ENCODE results near the gene LSAMP. TPM values are rescaled to one million over a fixed set of nuclear protein-coding genes. Genes with fewer than 3 reads are reported as not detected.

LSAMP gene
- total and polyA plus RNA-seq, 8 donors, result 17.3 to 28.0 (median 26.0) TPM

- no peak overlapping the region for H3K4me3 ChIP-seq
- ATAC-seq, result no peak
- H3K36me3 ChIP-seq, result no peaks in the 10 kb centered on the region
- no peaks in the 10 kb centered on the region for H3K27me3 ChIP-seq
- H3K9me3 ChIP-seq, result no peaks in the 10 kb centered on the region
- DNase-seq, result no peak
- intact Hi-C loops (cut with DNase I), result no loop called here
- TF ChIP-seq, protein P1, sequence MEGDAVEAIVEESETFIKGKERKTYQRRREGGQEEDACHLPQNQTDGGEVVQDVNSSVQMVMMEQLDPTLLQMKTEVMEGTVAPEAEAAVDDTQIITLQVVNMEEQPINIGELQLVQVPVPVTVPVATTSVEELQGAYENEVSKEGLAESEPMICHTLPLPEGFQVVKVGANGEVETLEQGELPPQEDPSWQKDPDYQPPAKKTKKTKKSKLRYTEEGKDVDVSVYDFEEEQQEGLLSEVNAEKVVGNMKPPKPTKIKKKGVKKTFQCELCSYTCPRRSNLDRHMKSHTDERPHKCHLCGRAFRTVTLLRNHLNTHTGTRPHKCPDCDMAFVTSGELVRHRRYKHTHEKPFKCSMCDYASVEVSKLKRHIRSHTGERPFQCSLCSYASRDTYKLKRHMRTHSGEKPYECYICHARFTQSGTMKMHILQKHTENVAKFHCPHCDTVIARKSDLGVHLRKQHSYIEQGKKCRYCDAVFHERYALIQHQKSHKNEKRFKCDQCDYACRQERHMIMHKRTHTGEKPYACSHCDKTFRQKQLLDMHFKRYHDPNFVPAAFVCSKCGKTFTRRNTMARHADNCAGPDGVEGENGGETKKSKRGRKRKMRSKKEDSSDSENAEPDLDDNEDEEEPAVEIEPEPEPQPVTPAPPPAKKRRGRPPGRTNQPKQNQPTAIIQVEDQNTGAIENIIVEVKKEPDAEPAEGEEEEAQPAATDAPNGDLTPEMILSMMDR (IDR thresholded peaks at IDR 0.05), result no peak
- no peaks in the 10 kb centered on the region for H3K4me1 ChIP-seq
- no peak overlapping the region for H3K27ac ChIP-seq
Observed at GRCh38 chr3:116433552-116433951, 11.7 kb downstream of the LSAMP start.

DNA sequence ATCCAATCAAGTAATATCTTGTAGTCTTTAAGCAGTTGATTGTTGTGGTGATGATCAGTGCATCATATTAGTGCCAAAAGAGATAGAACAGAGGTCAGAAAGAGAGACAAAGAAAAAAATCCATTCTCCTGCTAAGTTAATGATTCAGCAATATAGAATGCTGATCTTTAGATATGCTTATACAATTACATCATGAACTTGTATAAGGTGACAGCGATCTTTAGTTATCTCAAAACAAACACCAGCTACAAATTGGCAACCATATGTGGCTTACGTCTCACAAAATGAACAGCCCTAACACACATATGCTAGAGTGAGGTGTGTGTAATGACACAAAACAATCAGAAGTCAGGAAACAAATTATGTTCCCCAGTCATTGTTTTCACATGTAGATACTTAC, 12.5 kb downstream of the LSAMP start:
- no peaks in the 10 kb centered on the region for H3K36me3 ChIP-seq
- H3K4me1 ChIP-seq, result no peaks in the 10 kb centered on the region
- H3K4me3 ChIP-seq, result no peak overlapping the region
- intact Hi-C loops (cut with DNase I), result no loop called here
- DNase-seq, result no peak
- no peak for ATAC-seq
- no peak overlapping the region for H3K27ac ChIP-seq
- TF ChIP-seq, protein P1 (IDR thresholded peaks at IDR 0.05), result no peak
- no peaks in the 10 kb centered on the region for H3K27me3 ChIP-seq
- H3K9me3 ChIP-seq, result no peaks in the 10 kb centered on the region

GRCh38 chr3:116429479-116430269, 15.6 kb downstream of the LSAMP start:
- Histone ChIP-seq H3K9me3 (no peaks in the 10 kb centered on the region), H3K36me3 (no peaks in the 10 kb centered on the region), H3K4me1 (no peaks in the 10 kb centered on the region), H3K27ac (no peak overlapping the region), H3K4me3 (no peak overlapping the region), H3K27me3 (no peaks in the 10 kb centered on the region)
- intact Hi-C loops (cut with DNase I), result no loop called here
- DNase-seq (no peak), ATAC-seq (no peak)
- TF ChIP-seq, protein P1 (IDR thresholded peaks at IDR 0.05), result no peak

DNA sequence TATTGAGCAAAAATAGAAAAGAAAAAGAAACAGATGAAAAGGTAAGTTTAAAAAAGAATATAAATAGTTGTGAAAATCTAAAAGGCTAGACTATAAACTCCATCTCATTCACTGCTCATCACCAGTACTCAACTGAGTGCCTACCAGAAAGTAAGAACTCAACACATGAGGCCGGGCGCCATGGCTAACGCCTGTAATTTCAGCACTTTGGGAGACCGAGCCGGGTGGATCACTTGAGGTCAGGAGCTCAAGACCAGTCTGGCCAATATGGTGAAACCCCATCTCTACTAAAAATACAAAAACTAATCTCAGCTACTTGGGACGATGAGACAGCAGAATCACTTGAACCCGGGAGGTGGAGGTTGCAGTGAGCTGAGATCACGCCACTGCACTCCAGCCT, 19.3 kb downstream of the LSAMP start:
- DNase-seq (no peak), ATAC-seq (no peak)
- Histone ChIP-seq H3K36me3 (no peaks in the 10 kb centered on the region), H3K9me3 (no peaks in the 10 kb centered on the region), H3K4me1 (no peaks in the 10 kb centered on the region), H3K27ac (no peak overlapping the region), H3K4me3 (no peak overlapping the region), H3K27me3 (no peaks in the 10 kb centered on the region)
- intact Hi-C loops (cut with DNase I), result no loop called here
- TF ChIP-seq, protein P1 (IDR thresholded peaks at IDR 0.05), result no peak

DNA sequence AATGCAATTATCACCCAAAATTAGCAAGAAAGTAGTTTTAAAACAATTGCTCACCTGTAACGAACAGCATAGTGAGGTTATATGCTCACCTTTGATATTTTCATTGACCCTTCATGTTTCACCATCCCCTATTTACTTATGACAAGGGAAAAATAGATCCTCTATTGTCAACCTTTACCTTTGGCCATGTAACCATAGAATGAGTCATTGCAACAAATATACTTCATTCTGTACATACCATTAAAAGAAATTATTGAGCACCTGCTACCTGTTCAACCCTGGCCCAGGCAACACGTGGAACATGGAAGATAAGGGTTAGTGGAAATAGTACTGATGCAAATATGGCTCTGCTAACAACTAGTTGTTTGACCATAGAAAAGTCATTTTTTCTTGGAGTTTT, 20.2 kb downstream of the LSAMP start:
- H3K27me3 ChIP-seq, result no peaks in the 10 kb centered on the region
- H3K9me3 ChIP-seq, result no peaks in the 10 kb centered on the region
- no peak overlapping the region for H3K4me3 ChIP-seq
- TF ChIP-seq, protein P1 (IDR thresholded peaks at IDR 0.05), result no peak
- intact Hi-C loops (cut with DNase I), result no loop called here
- no peak overlapping the region for H3K27ac ChIP-seq
- DNase-seq (no peak), ATAC-seq (no peak)
- no peaks in the 10 kb centered on the region for H3K36me3 ChIP-seq
- H3K4me1 ChIP-seq, result no peaks in the 10 kb centered on the region

Measured in left lung (tissue), 10 donors.